ENCODE data around the gene ZNF592.
"Not testable (repeated sequence)": the region's sequence is repeated elsewhere in the genome, so short reads cannot be mapped to it uniquely, and the experiment has no call there.

Gene ZNF592

GRCh38 chr15:84741121-84741520 is 7.3 kb upstream of the ZNF592 start:
- DNase-seq (ENCODE audit: low read depth, low spot score) = no peak

GRCh38 chr15:84747416-84748273 is 747 bp upstream of the ZNF592 start:
- peak; percentile 28 for DNase-seq (ENCODE audit: low read depth, low spot score)

GRCh38 chr15:84749111-84749991 is 959 bp downstream of the ZNF592 start:
- no peak for DNase-seq (ENCODE audit: low read depth, low spot score)

GRCh38 chr15:84750583-84751092 is 2.2 kb downstream of the ZNF592 start:
- no peak for DNase-seq (ENCODE audit: low read depth, low spot score)

GRCh38 chr15:84751721-84752120 is 3.3 kb downstream of the ZNF592 start:
- DNase-seq (ENCODE audit: low read depth, low spot score) = not testable (repeated sequence)

- no peak for DNase-seq (ENCODE audit: low read depth, low spot score)
Measured at GRCh38 chr15:84752195-84752594, 3.8 kb downstream of the ZNF592 start.

GRCh38 chr15:84752700-84753099 is 4.3 kb downstream of the ZNF592 start:
- no peak for DNase-seq (ENCODE audit: low read depth, low spot score)

GRCh38 chr15:84754889-84755288 is 6.5 kb downstream of the ZNF592 start:
- DNase-seq (ENCODE audit: low read depth, low spot score) = not testable (repeated sequence)

GRCh38 chr15:84755736-84756527 is 7.5 kb downstream of the ZNF592 start:
- no peak for DNase-seq (ENCODE audit: low read depth, low spot score)

GRCh38 chr15:84759018-84759417 is 10.6 kb downstream of the ZNF592 start:
- DNase-seq (ENCODE audit: low read depth, low spot score) = no peak

- no peak for DNase-seq (ENCODE audit: low read depth, low spot score)
Measured at GRCh38 chr15:84760219-84760618, 11.8 kb downstream of the ZNF592 start.

- DNase-seq (ENCODE audit: low read depth, low spot score) = no peak
Measured at GRCh38 chr15:84761607-84762131, 13.3 kb downstream of the ZNF592 start.

- no peak for DNase-seq (ENCODE audit: low read depth, low spot score)
Measured at GRCh38 chr15:84762840-84763572, 14.6 kb downstream of the ZNF592 start.

- no peak for DNase-seq (ENCODE audit: low read depth, low spot score)
Measured at GRCh38 chr15:84764585-84764984, 16.2 kb downstream of the ZNF592 start.

GRCh38 chr15:84764989-84765388 is 16.6 kb downstream of the ZNF592 start:
- DNase-seq (ENCODE audit: low read depth, low spot score) = no peak

- DNase-seq (ENCODE audit: low read depth, low spot score) = no peak
Measured at GRCh38 chr15:84765675-84766074, 17.3 kb downstream of the ZNF592 start.

- DNase-seq (ENCODE audit: low read depth, low spot score) = no peak
Measured at GRCh38 chr15:84766461-84767035, 18.2 kb downstream of the ZNF592 start.

- no peak for DNase-seq (ENCODE audit: low read depth, low spot score)
Measured at GRCh38 chr15:84772031-84772430, 23.6 kb downstream of the ZNF592 start.

- DNase-seq (ENCODE audit: low read depth, low spot score) = no peak
Measured at GRCh38 chr15:84772467-84772866, 24.1 kb downstream of the ZNF592 start.

GRCh38 chr15:84773716-84774115 is 25.3 kb downstream of the ZNF592 start:
- DNase-seq (ENCODE audit: low read depth, low spot score) = no peak

All from iPS DF 19.7 (cell line).